Stimulated activated naive CD8-positive, alpha-beta T cell treated with anti-CD3 and anti-CD28 coated beads, Interleukin-15, amount 100 ng/mL, for 72 hours (primary cell): ENCODE results near the gene ADGRB2.

Source experiments
- ATAC-seq: fragments of 150-1000 bp; cut with Tn5 transposase; 2 replicates; pipeline ENCODE4 v1.10.0; 2021; ENCODE audit warnings: mild to moderate bottlenecking, moderate library complexity
- DNase-seq, 2 donors: peaks; one replicate each; pipeline ENCODE4 v3.0.0; 2021 to 2022
- H3K27ac Mint-ChIP-seq, 2 donors: one replicate each; pipeline ENCODE4 v1.8.0; 2022; ENCODE audit warnings: mild to moderate bottlenecking in 2 of 2, mixed read lengths in 2 of 2, moderate library complexity in 2 of 2
- H3K27me3 Mint-ChIP-seq: one replicate; pipeline ENCODE4 v1.8.0; 2022; ENCODE audit warnings: mixed read lengths
- H3K4me1 Mint-ChIP-seq: one replicate; pipeline ENCODE4 v1.8.0; 2022; ENCODE audit warnings: mild to moderate bottlenecking, mixed read lengths
- H3K4me3 Mint-ChIP-seq, 2 donors: one replicate each; pipeline ENCODE4 v1.8.0; 2022; ENCODE audit warnings: mild to moderate bottlenecking in 2 of 2, mixed read lengths in 2 of 2, moderate library complexity in 1 of 2
- H3K9me3 Mint-ChIP-seq, 2 donors: one replicate each; pipeline ENCODE4 v1.8.0; 2022; ENCODE audit warnings: mixed read lengths in 2 of 2

ADGRB2 gene

DNA sequence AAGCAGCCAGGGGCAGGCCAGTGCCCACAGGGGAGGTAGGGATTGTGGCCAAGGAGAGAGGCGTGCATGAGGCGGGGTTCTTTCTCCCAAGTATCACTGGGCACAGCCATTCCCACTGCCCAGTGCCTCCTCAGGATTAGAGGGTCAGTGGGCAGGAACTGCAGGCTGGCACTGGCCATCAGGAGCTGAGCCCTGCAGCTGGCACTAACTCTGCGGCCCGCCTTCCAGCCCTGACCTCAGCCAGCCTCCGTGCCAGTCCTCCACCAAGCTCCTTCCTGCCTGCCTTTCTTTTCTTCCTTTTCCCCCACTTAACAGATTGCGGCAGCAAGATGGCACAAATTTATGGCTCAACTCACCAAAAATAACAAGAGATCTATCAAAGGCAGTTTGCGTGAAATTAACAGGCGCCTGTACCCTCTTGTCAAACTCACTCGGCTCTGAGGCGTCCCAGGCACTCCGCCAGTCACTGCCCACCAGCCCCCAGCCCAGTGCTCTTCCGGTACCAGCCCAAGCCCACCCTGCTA is 11.1 kb downstream of the ADGRB2 start:
- peaks cover 27% of the 10 kb centered on the region for H3K4me1 Mint-ChIP-seq
- H3K27me3 Mint-ChIP-seq, result peaks cover 10% of the 10 kb centered on the region
- peak overlapping the region; percentile 4 to 36 for H3K27ac Mint-ChIP-seq
- H3K9me3 Mint-ChIP-seq, result no peaks in the 10 kb centered on the region
- no peak for ATAC-seq
- H3K4me3 Mint-ChIP-seq, result no peak overlapping the region
- no peak for DNase-seq

DNA sequence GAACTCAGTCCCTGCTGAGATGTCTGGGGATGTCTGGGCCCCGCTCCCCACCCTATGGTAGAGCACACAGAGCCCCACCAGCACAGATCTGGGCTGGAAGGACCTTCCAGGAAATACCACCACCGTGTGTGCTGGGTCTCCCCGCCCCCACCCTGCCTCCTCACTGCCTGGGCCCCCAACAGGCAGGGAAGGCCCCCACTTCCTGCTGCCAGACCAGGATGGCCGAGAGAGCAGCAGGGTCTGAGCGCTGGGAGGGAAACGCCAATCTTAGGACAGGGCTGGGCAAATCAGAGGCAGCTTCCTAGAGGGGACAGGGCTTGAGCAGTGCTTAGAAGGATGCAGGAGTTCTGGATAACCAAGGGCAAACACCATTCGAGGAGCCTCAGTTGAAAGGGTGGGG is 11.9 kb downstream of the ADGRB2 start:
- H3K4me1 Mint-ChIP-seq, result peaks cover 30% of the 10 kb centered on the region
- peak overlapping the region in 1 of 2 donors; percentile 37 for H3K4me3 Mint-ChIP-seq
- H3K27me3 Mint-ChIP-seq, result peaks cover 10% of the 10 kb centered on the region
- no peak for DNase-seq
- H3K27ac Mint-ChIP-seq, result peak overlapping the region; percentile 48 to 56
- peak; percentile 43 for ATAC-seq
- H3K9me3 Mint-ChIP-seq, result no peaks in the 10 kb centered on the region

DNA sequence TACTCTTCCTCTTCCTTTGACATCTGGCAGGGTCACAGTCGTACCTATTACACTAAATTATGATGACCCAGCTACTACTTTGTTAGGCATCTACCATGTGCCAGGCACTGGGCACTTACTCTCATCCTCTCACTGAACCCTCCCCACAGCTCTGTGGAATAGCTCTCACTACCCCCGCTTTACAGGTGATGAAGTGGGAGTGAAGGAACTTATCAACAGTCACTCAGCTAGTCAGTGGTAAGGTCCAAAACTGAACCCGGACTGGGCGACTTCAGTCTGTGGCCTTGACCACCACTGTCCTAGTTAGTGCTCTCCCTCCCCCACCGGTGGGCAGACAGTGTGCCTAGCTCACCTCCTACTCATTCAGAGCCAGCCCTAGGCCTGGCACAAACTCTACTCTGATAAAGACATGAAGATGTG is 12.3 kb downstream of the ADGRB2 start:
- no peak for ATAC-seq
- H3K9me3 Mint-ChIP-seq, result no peaks in the 10 kb centered on the region
- H3K27me3 Mint-ChIP-seq, result peaks cover 10% of the 10 kb centered on the region
- peak overlapping the region in 1 of 2 donors; percentile 37 for H3K4me3 Mint-ChIP-seq
- no peak for DNase-seq
- peaks cover 34% of the 10 kb centered on the region for H3K4me1 Mint-ChIP-seq
- H3K27ac Mint-ChIP-seq, result peak overlapping the region in 1 of 2 donors; percentile 48

DNA sequence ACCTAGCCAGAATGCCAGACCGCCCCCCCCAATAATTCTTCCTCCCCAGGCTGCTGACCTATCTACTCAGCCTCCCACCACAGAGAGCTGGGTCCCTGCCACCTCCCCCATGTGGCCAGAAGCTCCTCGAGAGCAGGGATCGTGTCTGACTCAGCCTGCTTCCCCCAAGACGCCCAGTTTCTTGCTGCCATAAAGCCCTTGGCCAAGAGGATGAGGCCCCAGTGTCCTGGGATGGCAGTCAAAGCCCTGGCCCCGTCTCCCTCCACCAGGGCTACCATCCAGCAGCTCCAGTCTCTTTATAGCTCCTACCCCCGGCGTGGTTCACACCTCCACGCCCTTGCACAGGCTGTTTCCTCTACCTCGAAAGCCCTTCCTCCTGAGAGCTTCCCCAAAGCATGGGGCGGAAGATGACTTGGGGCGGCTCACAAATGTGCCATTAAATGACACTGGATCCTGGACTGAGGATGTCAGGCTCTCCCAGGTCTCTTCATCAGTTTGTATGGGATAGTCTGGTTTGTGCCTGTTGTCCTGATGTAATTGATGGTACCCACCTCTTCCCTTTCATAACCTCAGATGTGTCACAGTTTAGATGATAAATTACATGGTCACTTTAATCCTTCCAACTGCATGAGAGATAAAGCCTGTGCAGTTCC is 13.2 kb downstream of the ADGRB2 start:
- H3K27me3 Mint-ChIP-seq, result peaks cover 10% of the 10 kb centered on the region
- H3K9me3 Mint-ChIP-seq, result no peaks in the 10 kb centered on the region
- H3K27ac Mint-ChIP-seq, result no peak overlapping the region
- ATAC-seq (peak; percentile 54), DNase-seq (no peak)
- no peak overlapping the region for H3K4me3 Mint-ChIP-seq
- H3K4me1 Mint-ChIP-seq, result peaks cover 38% of the 10 kb centered on the region

DNA sequence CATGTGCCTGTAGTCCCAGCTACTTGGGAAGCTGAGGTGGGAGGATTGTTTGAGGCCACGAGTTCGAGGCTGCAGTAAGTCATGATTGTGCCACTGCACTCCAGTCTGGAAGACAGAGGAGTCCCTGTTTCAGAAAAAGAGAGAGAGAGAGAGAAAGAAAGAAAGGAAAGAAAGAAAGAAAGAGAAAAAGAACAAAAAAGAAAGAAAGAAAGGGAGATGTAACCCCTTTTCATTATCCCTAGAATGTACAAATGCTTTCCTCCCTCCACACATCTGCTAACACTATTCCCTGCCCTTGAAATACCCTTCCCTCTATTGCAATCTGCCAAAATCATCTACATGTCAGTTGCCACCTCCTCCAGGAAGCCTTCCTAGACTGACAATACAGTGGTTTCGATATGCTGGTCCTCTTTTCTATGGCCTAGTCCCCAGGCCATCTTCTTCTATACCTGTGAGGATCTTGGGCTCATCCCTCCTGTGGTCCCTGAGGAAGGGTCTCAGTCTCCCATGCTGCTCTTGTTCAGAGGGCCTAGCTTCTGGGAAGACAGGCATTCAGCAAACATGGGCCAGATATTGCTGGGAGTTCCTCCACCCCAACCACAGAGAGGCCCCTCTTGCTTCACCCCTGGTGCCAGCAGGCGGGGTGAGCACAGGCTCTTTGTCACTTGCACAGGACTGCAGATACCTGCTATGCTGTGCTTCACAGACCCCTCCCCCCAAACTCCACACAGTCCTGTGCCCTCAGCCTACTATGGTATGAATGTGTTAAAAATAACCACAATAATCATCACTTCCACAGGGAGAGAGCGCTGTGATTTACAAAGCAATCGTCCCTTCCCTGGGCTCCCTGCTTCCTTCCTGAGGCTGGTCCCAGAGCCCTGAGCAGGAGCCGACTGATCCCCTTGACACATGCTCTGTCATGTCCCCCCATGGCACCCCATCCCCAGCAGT is 14.1 kb downstream of the ADGRB2 start:
- DNase-seq (no peak), ATAC-seq (no peak)
- no peak overlapping the region for H3K27ac Mint-ChIP-seq
- peaks cover 10% of the 10 kb centered on the region for H3K27me3 Mint-ChIP-seq
- H3K4me3 Mint-ChIP-seq, result no peak overlapping the region
- no peaks in the 10 kb centered on the region for H3K9me3 Mint-ChIP-seq
- H3K4me1 Mint-ChIP-seq, result peaks cover 38% of the 10 kb centered on the region

DNA sequence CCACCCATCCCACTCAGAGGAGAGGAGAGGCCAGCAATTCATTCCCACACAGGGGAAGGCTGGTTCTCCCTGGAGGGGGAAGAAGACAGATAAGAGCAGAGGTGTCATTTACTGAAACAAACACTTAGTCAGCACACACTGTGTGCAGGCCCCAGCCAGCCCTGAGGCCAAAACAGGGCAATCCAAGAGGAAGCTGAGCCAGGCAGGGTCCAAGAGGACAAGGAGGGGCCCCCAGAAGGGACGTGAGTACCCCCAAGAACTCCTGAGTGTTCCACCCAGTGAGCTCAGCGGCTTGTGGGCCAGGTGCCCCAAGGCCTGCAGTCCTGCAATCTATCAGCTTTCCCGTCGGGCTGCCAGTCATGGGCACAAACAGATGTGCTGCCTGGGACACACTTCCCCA is 15.8 kb downstream of the ADGRB2 start:
- H3K9me3 Mint-ChIP-seq, result no peaks in the 10 kb centered on the region

DNA sequence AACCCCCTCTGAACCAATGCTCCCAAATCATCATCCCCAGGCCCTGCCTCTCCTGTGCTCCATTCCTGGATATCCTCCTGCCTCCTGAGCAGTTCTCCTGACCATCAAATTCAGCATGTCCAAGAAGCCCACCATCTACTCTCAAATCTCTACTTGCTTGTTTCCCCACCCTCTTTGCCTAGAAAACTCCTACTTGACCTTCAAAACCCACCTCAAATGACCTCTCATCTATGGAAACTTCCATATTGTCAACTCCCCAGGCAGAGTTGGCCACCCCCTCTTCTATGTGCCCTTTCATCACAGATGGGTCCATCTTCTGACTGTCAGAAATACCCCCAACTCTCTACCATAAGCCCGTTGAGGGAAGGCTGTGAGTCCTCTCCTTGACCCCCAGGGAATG is 16.8 kb downstream of the ADGRB2 start:
- Mint-ChIP-seq H3K4me3 (no peak overlapping the region), H3K9me3 (no peaks in the 10 kb centered on the region), H3K27me3 (peaks cover 10% of the 10 kb centered on the region), H3K4me1 (peaks cover 32% of the 10 kb centered on the region), H3K27ac (no peak overlapping the region)
- no peak for DNase-seq
- no peak for ATAC-seq

More for the DNA sequence above, 15.8 kb downstream of the ADGRB2 start:
- DNase-seq (no peak), ATAC-seq (no peak)
- Mint-ChIP-seq H3K27me3 (peaks cover 10% of the 10 kb centered on the region), H3K4me1 (peaks cover 38% of the 10 kb centered on the region), H3K4me3 (no peak overlapping the region), H3K27ac (no peak overlapping the region)

DNA sequence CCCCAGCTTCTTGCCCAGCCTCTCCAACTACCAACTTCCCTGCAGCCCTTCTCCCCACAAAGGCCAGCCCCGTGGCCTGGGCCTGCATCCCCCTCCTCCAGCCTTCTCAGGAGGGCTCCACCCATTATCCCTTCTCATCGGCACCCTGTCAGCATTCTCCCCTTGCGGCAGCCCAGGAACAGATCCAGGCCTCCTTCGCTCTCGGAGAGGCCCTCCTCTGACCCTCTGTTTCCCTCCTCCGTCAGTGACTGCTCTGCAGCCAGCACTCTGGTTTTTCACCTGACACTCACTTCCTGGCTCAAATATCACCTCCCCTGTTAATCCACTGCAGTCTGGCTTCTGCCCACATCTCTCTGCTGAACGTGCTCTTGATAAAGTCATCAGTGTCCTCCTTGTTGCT is 17.5 kb downstream of the ADGRB2 start:
- Mint-ChIP-seq H3K4me1 (peaks cover 26% of the 10 kb centered on the region), H3K4me3 (no peak overlapping the region), H3K27ac (no peak overlapping the region), H3K27me3 (peaks cover 10% of the 10 kb centered on the region), H3K9me3 (no peaks in the 10 kb centered on the region)
- ATAC-seq (no peak), DNase-seq (no peak)

DNA sequence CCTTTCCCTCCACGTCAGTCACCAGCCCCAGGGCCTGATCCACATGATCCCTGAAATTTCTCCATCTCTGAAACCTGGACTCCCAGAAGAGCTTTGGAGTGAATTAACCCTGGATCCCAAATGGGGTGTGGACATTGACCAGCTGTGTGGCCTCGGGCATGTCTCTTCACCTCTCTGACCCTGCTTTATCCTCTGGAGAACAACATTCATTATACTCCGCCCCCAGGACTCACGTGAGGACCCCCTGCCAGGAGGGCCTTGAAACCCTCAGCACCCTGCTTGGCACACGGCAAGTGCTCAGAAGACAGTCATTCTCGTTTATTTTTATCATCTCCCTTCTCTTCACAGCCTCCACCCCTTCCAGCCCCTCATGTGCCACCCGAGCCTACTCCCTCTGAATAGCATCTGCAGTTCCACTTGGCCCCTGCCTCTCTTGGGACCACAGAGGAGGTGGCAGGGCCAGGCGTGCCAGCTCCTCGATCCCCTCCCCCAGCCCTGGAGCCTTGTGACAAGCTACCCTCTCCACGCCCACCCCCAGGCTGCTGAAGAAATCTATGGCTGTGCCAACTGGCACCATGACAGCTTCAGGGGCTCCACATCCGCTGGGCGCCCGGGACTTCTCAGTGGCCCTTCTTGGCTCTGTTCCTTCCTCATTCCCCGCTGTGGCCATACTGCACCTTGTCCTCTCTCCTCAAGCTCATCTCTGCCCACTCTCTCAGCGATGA is 18.0 kb downstream of the ADGRB2 start:
- DNase-seq (no peak), ATAC-seq (no peak)
- Mint-ChIP-seq H3K4me3 (no peak overlapping the region), H3K9me3 (no peaks in the 10 kb centered on the region), H3K27me3 (peaks cover 10% of the 10 kb centered on the region), H3K4me1 (peaks cover 20% of the 10 kb centered on the region), H3K27ac (peak overlapping the region in 1 of 2 donors; percentile 83)

DNA sequence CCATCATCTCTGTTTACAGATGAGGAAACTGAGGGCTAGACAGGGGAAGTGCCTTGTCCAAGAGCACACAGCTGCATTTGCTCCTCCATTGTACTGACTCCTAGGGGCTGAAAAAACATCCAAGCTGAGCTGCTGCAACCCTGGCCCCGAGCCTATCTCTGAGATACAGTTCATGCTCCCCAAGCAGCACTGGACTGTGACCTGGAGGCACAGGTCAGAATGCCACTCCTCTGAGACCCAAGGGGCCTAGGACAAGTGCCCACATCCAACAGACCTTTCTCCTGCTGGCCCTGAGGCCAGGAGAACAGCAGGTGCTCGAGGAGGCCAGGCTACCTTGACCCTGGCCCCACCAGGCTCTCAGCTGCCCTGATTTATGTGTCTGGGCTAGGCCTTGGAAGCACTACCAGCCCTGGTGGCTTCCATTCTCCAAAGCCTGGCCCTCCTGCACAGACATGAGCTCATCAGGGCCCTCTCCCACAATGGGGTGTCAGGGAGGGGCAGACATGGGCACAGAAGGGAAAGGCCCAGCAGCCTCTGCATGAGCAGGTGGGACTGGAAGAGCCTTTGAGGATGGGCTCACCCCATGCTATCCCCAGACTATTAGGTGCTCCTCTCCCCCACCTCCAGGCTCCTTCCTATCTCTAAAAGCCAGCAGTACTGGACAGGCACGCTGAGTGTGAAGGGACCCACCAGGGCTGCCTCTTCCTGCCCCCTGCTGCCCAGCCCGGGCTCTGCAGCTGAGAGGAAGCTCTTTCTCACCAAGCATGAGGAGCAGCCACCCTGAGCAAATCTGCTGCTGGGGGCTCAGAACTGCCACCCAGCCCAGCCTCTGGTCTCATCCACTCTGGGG is 18.8 kb downstream of the ADGRB2 start:
- Mint-ChIP-seq H3K4me3 (no peak overlapping the region), H3K4me1 (peaks cover 12% of the 10 kb centered on the region), H3K27me3 (peaks cover 10% of the 10 kb centered on the region), H3K9me3 (no peaks in the 10 kb centered on the region), H3K27ac (no peak overlapping the region)
- DNase-seq (peak; percentile 64 to 66), ATAC-seq (peak; percentile 77)

DNA sequence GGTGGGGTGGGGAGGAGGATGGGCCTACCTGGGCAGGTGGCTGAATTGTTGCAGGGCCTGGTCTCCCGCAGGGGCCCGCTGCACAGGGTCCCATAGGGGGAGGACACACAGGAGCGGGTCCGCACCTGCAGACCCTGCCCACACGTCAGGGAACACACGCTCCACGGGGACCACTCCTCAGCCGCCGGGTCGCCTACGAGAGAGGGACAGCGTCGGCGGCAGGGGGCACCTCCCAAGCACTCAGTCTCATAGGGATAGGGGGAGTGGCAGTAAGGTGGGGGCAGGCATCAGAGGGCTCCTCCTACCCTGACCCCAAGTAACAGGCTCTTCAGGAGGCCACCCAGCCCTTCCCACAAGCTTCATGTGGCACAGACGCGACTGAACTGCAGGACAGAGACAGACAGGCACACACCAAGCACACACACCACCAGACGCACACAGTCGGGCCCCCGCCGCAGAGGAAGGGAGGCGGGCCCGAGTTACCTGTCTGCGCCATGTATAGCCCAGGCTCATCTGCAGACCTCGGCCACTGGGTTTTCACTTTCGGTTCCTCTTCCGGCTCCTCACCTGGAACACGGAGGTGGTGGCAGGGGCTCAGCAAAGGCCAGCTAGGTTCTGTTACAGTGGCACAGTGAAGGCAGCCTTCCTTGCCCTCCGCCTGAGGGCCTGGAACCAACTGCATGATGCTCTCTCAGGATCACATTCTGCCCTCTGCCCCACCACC is 19.8 kb downstream of the ADGRB2 start:
- peak; percentile 12 for ATAC-seq
- Mint-ChIP-seq H3K27me3 (peaks cover 8% of the 10 kb centered on the region), H3K4me1 (peaks cover 18% of the 10 kb centered on the region), H3K27ac (no peak overlapping the region), H3K9me3 (no peaks in the 10 kb centered on the region), H3K4me3 (no peak overlapping the region)
- no peak for DNase-seq

DNA sequence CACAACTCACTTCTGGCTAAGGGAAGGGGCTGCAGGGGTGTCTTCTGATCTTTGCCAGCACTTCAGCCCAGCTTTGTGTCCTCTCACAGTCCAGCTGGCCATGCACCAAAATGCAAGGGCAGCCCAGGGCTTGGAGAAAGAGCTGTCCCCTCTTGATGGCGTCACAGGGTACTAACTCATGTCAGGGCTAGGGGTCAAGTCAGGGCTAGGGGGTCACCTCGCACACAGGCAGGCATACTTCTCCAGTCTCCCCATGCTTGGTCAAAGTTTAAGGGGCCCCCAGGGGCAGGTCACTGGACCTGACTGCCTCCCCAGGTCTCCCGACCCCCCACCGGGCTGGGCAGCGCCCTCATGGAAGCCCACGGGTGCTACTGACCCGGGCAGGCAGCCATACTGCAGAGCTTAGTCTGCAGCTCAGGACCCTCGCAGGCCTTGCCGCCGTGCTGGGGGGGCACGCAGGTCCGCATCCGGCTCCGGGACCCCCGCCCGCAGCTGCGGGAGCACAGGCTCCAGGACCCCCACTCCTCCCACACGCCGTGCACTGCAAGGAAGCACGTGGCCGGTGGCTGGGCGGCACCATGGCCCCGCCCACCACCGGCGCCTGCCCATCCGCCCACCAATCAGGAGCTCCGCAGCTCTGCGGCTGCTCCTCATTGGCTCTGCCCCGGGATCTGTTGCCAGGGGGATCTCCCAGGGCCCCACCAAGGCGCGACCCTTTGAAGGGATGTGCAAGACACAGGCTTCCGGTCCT is 21.5 kb downstream of the ADGRB2 start:
- H3K9me3 Mint-ChIP-seq, result no peaks in the 10 kb centered on the region
- H3K4me1 Mint-ChIP-seq, result peaks cover 27% of the 10 kb centered on the region
- no peak overlapping the region for H3K27ac Mint-ChIP-seq
- DNase-seq (no peak), ATAC-seq (no peak)
- no peaks in the 10 kb centered on the region for H3K27me3 Mint-ChIP-seq
- no peak overlapping the region for H3K4me3 Mint-ChIP-seq

DNA sequence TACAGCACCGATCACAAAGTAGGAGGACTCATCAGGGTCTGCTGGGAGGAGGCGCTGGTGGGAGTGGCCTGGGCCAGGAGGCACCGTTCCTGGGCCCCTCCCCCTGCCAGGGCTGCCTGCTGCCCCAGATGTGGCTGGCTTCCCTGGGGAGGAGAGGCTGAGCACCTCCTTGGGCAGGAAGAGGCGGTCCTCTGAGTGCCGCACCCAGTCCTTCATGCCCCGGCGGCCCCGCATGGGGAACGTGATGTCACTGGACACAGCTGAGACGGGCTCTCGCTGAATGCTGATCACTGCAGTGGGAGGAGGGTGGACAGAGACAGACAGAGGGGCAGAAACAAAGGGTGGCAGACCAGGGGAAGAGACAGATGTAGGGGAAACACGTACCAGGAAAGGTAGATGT is 24.8 kb downstream of the ADGRB2 start:
- H3K4me3 Mint-ChIP-seq, result peak overlapping the region in 1 of 2 donors; percentile 30
- peak overlapping the region in 1 of 2 donors; percentile 84 for H3K27ac Mint-ChIP-seq
- no peaks in the 10 kb centered on the region for H3K27me3 Mint-ChIP-seq
- H3K4me1 Mint-ChIP-seq, result peaks cover 23% of the 10 kb centered on the region
- H3K9me3 Mint-ChIP-seq, result no peaks in the 10 kb centered on the region
- ATAC-seq (peak; percentile 46), DNase-seq (peak in 1 of 2 donors; percentile 29)

DNA sequence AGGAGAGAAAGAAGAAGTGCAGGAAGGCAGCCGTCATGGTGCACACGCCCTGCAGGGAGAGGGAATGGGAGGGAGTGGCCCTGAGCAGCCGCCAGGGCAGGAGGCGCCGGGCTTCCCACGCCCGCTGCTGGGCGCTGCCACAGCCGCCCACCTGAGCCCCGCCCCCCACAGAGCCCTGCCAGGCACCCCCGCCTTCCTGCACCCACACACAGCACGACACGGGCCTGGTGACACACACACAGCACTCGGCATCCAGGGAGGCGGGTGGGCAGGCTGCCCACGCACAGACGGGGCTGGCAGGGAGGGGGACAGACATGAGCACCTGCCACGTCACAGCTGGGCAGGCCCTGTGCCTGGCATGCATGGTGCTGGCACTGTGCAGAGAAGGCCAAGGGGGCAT is 27.5 kb downstream of the ADGRB2 start:
- no peak overlapping the region for H3K4me3 Mint-ChIP-seq
- H3K27ac Mint-ChIP-seq, result peak overlapping the region in 1 of 2 donors; percentile 46
- H3K9me3 Mint-ChIP-seq, result no peaks in the 10 kb centered on the region
- ATAC-seq (no peak), DNase-seq (no peak)
- no peaks in the 10 kb centered on the region for H3K27me3 Mint-ChIP-seq
- peaks cover 23% of the 10 kb centered on the region for H3K4me1 Mint-ChIP-seq
